Activated CD4-positive, alpha-beta T cell treated with anti-CD3 and anti-CD28 coated beads for 4 hours (primary cell): ENCODE results near the gene MPP4.
"Not testable (repeated sequence)": the region's sequence is repeated elsewhere in the genome, so short reads cannot be mapped to it uniquely, and the experiment has no call there.

ENCODE experiments used
- DNase-seq, 2 donors: peaks; one replicate each; pipeline ENCODE4 v3.0.0-alpha.2; 2020

The MPP4 gene

GRCh38 chr2:201671205-201671604 lies 27.2 kb downstream of the MPP4 start:
- DNase-seq: not testable (repeated sequence)

- DNase-seq: no peak
Measured at GRCh38 chr2:201669865-201670264, 28.6 kb downstream of the MPP4 start.

DNA sequence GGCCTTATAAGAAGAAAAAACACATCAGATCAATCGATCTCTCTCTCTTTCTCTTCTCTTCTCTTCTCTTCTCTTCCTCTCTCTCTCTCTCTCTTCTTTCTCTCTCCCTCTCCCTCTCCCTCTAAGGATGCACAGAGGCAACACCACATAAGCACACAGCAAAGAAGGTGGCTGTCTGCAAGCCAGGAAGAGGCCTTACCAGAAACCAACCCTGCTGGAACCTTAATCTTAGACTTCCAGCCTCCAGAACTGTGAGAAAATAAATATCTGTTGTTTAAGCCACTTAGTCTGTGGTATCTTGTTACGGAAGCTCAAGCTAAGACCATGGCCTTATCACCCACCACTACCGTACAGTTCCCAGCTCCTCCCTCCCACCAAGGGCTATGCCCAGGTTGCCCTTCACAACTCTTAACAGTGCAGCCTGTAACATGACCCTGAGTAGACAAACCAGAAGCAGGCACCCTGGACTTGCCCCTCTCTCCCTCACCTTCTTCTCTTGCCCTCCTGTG lies 30.0 kb downstream of the MPP4 start:
- DNase-seq: no peak

GRCh38 chr2:201664334-201664733 lies 34.1 kb downstream of the MPP4 start:
- no peak for DNase-seq

DNA sequence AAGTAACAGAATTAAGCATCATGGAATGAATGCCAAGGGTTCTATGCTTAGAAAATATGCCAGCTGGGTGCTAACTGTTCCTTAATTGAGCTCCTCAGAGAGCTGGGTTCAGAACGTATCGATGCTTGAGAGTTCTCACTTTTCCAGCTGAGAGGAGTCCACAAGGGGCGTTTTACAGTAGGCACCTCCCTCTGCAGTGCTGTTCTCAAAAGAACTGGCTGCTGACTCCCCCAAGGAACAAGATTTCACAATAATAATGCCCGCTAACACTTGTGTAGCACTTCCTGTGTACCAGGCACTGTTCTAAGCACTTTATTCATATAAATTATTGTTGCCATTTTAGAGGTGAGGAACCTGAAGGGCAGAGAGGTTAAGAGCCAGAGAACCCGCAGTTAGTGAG lies 37.1 kb downstream of the MPP4 start:
- DNase-seq: no peak

DNA sequence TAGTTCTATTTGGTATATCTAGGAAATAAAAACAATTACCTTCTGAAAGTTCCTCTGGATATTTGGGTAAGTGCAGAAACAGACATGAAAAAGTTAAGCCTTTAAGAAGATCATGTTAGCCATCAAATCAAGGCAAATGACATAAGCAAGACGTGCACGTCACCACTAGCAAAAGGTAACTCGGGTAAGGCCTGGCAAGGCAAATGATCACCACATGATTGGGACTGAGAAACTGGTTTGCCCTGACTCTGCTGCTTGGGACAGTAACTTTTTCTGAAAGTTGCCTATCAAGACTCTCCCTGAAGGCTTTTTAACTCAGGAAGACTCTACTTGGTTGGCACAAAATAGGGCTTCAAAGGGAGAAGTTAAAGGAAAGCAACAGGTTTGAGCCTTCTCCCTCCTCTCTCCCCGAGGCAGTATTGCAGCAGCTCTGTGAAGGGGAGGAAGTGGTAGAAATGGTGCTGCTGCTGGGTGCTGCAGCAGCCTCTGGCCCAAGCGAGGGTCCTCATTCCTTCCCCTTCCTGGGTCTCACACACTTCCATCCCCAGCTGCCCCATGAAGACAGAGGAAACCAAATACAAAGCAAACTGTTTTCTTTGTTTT lies 38.0 kb downstream of the MPP4 start:
- DNase-seq: no peak

GRCh38 chr2:201656740-201657139 lies 41.7 kb downstream of the MPP4 start:
- no peak for DNase-seq

- no peak for DNase-seq
Measured at GRCh38 chr2:201656102-201656501, 42.3 kb downstream of the MPP4 start.

- DNase-seq: no peak
Measured at GRCh38 chr2:201654616-201655384, 43.6 kb downstream of the MPP4 start.

DNA sequence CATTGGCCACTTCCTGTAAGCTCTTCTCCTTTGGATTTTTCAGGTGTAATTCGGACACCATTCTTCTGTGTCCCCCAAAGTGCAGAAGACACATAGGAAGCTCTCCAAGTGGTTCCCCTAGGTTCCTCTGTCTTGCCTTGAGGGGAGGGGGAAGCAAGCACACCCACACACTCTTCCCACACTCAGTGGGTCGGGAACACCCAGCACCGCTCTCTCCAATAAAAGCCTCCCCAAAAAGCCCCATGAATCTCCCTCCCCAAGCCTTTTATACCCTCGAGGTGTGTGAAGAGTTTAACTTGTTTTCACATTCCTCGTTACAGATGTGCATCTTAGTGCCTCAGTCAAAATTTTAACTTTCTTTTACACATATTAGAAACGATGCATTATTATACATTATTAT lies 45.2 kb downstream of the MPP4 start:
- no peak for DNase-seq

DNA sequence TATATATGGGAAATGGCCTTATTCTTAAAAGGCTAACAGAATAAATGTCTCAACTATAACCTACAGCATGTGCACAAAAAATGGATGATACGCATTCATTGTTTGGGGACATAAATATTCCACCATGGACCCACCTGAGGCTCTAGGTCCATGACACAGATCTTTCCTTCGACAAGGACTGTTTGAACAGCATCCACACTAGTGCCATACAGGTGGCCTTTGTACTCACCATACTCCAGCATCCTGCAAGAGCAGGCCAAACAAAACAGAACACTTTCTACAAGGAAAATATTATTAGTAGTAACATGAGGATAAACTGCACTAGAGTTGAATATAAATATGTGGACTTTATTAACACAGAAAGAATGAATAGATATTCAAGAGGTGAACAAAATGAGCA lies 49.0 kb downstream of the MPP4 start:
- DNase-seq: no peak

GRCh38 chr2:201647431-201647830 lies 51.0 kb downstream of the MPP4 start:
- no peak for DNase-seq

- DNase-seq: no peak
Measured at GRCh38 chr2:201644001-201644400, 54.4 kb downstream of the MPP4 start.

DNA sequence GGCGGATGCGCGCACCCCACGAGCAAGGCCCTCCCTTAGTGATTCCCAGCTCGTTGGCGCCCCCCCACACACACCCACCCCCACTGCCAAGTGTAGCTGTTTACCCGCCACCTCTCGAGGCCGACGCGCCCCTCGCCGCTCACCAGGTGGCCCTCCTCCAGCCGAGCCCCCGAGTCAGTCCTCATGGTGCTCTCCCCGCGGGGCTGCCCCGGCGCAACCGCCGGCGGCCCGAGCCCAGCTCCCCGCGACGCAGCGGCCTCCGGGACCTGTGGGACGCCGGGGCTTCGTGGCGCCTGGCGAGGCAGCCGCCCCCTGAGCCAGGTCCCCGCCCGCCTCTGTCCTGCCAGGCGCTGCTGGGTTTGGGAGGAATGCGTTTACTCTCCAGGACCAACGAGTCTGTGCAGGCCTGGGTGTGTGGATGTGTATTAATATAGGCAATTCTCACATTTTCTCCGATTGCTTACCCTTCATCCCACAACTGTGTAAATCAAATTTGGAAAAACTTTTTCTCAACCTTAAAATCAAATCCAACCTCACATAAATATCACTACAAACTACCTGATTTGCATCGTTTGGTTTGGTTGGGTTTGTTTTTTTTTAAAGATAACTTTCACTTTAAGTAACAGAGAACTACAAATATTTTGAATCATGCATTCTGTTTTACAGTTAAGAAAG lies 55.1 kb downstream of the MPP4 start, which contains the start of gene TMEM237:
TSS of gene TMEM237 (minus strand) at position 288 of the 675 bp plus-strand sequence. CDS start at position 185, 103 bp downstream.
- DNase-seq: peak; percentile 52 to 56

GRCh38 chr2:201642579-201643215 lies 55.7 kb downstream of the MPP4 start:
- DNase-seq: peak; percentile 77 to 78

DNA sequence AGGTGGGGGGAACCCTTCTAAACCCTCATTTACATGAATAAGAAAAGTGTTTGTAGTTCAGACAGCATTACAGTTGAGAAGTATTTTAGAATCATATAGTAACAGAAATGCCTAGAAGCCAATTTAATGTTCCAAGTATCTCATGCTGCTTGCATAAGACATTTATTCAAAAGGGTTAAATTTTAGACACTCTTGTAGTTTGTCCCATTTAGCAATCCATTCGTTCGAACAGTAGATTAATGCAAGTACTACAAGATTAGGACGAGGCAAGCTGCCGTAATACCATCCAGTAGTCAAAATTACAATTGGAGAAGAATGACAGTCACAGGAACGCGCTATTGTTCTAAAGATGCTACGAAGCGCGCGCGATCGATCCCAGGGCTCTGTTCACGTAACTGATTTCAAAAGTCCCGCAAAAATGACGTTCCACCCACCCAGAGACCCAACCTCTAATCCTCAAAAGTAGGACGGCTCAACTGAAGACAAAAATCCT lies 56.3 kb downstream of the MPP4 start:
- DNase-seq: no peak

DNA sequence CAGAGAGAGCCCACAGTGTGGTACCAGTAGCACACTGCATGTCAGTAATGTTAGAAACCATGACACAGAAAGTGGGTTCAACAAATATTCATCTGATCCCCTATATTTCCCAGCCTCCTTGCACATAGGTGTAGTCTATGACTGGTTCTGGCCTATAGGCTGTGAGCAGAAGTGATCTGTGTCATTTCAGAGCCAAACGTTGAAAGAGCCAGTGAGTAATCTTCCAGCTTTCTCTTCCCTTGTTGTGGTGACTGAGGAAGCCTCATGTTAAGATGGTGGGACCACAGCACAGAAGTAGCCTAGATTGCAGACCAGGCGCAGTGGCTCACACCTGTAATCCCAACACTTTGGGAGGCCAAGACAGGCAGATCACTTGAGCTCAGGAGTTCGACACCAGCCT lies 59.2 kb downstream of the MPP4 start:
- DNase-seq: no peak

GRCh38 chr2:201638326-201638725 lies 60.1 kb downstream of the MPP4 start:
- DNase-seq: no peak

GRCh38 chr2:201633661-201634249 lies 64.7 kb downstream of the MPP4 start:
- no peak for DNase-seq

- DNase-seq: no peak
Measured at GRCh38 chr2:201631041-201631440, 67.4 kb downstream of the MPP4 start.

DNA sequence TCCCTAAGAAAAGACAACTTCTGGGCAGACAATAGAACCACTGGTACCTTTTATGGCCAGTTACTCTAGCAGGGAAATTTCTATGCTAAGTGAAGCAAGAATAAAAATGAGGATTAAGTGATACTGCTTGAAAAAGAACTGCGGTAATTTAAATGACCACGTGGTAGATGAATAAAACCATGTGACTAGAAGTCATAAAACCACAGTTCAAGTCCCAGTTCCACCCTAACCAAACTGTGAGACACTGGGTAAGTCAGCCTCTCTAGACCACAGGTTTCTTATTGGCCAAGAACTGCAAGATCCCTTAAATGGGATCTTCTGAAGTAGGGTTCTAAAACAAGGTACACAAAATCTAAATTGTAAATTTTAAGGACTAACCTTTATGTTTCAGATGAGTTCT lies 67.9 kb downstream of the MPP4 start:
- DNase-seq: no peak

DNA sequence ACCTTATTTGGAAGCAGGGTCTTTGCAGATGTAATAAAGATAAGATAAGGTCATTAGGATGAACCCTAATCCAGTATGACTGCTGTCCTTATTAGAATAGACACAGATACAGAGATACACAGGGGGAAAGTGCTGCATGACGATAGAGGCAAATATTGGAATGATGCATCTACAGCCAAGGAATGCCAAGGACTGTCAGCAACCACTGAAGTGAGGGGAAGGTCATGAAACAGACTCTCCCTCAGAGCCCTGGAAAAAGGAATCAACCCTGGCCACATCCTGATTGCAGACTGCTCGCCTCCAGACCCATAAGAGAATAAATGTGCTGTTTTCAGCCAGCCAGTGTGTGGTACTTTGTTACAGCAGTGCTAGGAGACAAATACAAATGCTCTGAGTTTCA lies 69.9 kb downstream of the MPP4 start:
- no peak for DNase-seq
